NCI-H1092 (cell line): ENCODE results near the gene MLPH.

Experiments used
- DNase-seq: peaks from one replicate; lab custom pipeline; 2025; lab: John Stamatoyannopoulos, UW

MLPH gene

DNA sequence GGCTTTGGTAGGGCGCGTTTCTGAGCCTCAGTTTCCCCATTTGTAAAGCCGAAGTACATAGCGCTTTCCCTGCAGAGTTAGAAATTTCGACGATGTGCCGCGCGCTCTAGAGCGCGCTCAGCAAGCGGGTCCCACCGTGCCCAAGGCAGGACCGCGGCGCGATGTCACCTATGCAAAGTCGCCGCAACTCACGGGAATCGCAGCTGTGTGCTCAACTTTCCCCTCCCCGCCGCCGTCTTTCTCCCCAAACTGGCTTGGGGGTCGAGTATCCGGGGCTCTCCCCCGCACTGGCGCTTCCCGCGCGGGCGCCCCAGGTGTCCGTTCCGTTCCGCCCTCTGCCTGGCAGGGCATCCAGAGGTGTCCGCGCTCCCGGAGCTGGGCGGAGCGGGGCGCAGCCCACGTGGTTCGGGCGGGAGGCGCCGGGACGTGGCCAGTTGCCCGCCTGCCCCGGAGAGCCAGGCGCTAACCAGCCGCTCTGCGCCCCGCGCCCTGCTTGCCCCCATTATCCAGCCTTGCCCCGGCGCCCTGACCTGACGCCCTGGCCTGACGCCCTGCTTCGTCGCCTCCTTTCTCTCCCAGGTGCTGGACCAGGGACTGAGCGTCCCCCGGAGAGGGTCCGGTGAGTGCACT, at the start of gene MLPH:
Gene MLPH (plus strand): TSS at position 433 of the 630 bp plus-strand sequence. CDS start 6,176 bp downstream, outside the sequence.
- DNase-seq, result no peak

DNA sequence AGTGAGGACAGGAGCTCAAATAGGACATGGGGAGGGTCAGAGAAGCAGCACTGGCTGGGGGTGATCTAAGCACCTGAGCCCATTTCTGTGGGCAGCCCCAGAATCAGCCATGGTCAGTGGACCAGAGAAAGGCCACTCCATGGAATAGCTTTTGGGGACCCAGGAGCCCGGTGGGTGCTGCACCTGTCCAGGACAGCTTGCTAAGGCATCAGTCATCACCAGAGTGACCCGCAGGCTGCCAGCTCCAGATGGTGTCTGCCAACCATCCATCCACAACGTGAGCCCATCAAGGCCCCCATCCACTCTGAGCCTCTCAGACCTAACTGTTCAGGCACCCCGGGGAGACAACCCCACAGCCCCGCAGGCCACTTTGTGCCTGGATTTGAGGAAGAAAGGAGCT, 49.5 kb upstream of the MLPH start:
- DNase-seq, result no peak

DNA sequence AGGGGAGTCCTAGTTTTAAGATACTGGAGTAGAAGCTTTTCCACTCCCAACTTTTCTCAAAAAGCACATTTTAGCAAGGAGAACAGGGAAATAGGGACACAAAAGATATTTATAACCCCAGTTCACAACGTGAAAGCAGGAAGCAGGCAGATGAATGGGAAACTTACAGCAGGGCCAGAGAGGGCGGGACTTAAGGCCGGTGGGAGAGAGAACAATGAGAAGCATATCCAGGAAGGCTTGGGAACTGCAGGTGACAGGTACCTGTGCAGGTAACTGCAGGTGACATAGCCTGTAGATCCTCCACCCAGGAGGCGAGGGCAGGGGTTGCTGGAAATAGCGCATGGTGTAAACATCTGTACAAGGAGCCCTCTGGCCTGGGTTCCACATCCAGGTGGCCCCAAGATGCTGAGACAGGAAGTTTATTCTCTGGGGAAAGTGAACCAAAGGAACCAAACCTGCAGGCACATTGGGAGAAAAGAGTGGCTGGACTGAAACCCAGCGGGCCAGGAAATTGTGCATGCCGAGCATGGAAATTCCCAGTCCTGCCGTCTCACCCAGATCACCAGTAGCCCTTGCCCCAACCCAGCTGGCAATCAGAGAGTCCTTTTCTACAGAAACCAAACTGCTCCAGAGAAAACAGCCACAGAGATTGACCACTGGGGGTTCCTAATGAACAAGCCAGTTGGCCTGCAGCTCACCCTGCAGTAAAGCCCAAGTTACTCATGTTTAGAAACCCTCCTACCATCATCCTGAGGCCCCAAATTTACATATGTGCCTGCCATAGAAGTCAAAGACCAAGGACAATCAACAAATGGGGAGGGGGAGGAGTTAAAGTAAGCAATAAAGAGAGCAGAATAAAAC, 48.7 kb upstream of the MLPH start:
- peak; percentile 13 for DNase-seq

DNA sequence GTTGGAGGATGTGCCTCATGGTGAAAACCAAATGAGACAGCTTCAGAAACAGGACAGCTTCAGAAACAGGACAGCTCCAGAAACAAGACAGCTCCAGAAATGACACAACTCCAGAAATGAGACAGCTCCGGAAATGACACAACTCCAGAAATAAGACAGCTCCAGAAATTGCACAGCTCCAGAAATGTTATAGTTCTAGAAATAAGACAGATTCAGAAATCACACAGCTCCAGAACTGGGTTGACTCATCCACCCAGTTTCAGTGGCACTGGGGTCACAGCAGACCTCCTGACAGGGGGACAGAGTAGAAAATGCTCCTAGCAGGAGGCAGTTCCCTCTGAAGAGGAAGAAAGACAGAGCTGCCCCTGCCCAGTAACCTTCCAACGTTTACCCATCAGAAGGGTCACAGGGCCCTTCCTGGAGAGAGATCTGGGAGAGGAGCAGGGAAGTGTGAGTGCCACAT, 46.2 kb upstream of the MLPH start:
- no peak for DNase-seq

DNA sequence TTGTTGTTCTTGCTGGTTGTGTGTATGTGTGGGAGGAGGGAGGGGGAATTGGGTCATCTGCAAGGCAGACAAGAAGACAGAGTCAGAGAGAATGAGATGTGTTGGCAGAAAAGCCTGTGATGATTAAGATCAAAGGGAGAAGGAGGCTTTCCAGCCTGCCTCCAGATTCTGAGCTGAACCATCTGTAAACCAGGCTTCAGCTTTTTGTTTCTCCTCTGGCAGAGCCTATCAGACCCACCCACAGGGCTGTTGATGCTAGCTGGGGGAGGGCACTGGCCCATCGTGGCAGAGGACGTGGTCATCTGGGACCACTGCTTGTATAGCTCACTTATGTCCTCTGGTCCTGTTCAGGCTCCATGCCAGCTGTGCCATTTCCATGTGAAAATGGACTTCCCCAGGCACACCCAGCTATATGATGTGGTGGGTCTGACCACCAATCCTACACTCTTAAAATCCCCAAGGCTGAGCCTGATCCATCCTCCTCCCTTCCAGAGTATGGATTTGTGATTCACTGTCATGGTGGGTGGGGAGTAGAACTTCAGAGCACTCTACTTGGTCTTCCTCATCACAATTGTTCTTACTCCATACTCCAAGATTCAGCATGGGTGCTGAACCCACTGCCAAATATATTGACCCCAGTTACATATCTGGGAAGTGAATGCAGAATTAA, 45.3 kb upstream of the MLPH start:
- no peak for DNase-seq

GRCh38 chr2:237444071-237444470, 43.0 kb upstream of the MLPH start:
- DNase-seq, result no peak

DNA sequence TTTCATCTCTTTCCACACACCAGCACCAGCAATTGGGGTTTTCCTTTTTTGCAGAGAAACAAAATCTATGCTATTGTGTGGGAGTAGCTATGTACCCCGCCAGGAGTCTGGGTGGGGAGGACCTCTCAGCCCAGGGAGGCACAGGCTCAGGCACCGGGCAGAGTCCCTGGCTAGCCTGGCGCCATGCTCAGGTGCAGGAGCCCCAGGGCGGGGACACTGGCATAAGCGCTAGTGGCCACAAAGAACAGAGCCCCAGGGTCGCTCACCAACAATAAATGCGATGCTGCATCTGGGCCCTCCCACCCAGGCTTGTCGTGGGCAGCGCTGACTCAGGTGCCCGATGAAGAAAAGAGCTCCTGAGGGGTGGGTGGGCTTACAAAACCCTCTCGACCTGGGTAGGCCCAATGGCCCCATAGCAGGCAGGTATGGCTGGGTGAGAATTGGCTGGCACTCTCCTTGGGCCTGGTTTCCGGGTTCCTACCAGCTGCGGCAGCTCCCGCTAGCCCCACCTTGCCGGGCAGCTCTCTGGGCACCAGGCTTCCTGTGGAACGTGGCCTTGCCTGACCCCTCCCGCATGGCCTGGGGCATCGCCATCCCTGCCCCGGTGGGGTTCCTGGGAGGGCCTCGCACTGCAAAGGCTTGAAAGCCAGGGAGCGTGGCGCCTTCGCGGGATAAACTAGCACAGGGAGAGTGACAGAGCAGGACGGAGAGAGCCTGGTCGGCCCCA, 41.3 kb upstream of the MLPH start:
- no peak for DNase-seq

GRCh38 chr2:237446338-237446665, 40.7 kb upstream of the MLPH start:
- DNase-seq, result no peak

DNA sequence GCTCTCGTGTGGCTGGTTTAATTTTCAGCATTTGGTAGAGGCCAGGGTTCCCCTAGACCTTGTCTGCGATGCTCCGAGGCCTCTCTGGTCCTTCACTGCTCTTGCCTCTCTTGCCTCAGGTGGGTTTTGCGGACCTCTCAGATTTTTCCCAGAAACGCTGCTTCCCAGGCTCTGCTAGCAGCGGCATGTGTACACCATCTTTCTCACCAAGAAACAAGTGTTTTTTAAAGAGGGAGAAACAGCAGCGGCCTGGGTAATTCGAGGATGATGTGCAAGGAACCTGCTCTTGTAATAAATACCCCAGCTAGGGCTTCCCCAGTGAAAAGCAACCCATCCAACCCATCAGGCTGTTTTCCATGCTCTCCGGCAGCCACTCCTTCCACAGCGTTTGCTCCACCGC, 39.6 kb upstream of the MLPH start:
- DNase-seq, result no peak

DNA sequence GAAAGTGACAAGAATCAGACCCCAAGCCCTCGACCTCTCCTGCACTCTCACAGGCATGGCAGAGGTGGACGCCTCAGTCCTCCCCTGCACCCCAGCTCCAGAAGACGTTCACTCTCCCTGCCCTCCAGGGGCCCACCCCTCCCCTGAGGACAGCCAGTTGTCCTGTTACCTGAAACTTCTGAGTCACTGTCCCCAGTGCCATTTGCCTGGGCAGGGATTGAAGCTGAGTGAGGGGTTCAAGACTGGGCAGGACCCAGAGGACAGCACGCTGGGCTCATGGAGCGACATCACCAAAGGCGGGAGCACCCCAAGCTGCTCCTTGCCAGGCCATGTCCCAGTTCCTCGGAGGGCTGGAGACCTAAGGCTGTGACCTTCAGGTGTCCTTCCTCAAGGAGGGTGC, 38.9 kb upstream of the MLPH start:
- DNase-seq, result no peak

GRCh38 chr2:237448626-237449025, 38.4 kb upstream of the MLPH start:
- no peak for DNase-seq

DNA sequence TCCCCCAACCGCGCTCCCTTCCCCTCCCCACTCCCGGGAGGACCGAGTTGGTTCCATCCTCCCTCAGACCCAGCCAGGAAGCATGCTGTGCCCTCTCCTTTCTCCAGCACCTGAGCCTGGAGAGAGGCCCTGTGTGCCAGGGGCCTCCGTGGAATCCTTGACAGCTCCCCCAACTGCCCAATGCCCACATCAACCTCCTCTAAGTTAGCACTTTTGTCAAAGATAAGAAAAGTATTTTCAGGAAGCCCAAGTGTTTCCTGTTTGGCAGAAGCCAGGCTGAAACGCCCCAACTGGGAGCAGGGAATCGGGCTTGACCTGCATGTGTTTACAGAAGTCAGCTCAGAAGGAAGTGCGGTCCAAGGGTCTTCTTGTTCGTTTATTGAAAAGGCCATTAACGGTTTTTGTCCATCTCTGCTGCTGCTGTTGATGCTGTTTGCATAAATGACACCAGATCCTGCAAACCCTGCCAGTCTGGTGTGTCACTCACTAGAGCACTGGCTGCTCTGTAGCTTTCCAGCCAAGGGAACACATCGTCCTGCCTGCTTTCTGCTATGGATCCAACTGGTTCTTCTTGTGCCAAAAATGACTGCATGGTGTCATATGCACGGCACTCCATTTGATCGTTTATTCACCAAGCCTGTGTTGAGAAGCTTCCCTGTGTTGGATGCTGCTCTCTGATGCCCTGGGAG, 37.7 kb upstream of the MLPH start:
- no peak for DNase-seq

- no peak for DNase-seq
Observed at GRCh38 chr2:237450108-237450507, 36.9 kb upstream of the MLPH start.

DNA sequence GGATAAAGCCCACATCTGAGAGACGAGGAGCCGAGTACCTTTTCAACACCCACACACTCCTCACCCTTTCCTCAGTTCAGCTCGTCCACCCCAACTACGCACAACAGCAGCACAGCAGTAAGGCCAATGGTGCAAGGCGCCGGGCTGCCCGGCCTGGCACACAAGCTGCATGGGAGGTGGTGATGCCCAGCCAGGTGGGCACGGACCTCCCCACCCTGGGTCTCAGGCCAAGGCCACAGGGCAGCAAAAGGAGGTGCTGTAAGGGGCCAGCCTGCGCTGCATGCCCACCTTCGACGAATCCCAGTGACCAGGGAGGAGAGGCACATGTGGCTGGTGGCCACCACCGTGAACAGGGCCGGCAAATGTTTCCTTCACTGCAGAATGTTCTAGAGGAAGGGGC, 36.5 kb upstream of the MLPH start:
- no peak for DNase-seq

DNA sequence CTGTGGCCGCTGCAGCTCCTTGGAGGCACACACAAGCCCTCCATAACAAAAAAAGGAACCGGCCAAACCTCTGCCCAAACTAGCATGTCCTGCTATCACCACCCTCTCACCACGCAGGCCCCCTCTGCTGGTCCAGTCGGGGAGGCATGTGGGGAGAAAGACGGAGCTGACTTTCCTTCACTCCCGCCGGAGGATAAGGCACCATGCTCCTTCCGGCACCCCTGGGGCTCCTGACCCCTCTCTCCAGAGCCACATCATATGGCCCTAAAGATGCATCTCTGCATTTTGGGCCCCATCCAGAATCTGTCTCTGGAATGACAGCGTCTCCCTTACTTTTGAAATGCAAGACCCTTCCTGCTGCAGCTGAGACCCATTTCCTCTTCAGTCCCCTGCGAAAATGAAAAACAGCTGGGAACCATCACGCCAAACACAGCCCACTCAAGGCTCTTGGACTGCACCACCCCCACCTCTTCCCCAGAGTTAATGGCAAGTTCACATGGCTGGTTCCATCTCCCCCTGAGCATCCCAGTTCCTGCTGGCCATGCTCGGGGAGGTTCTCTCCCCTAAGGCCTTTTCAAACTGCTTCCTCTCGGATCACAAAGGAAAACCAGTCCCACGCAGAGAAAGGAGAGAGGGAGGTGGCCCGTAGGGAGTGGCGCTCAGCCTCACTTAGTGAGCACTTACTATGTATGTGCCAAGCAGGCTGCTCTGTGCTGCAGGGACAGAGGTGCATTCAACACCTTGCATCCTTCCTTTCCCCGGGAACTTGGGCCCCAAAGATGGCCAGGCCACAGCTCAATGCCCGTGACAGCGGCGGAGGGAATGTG, 35.2 kb upstream of the MLPH start:
- no peak for DNase-seq

GRCh38 chr2:237452861-237453260, 34.2 kb upstream of the MLPH start:
- DNase-seq, result no peak

DNA sequence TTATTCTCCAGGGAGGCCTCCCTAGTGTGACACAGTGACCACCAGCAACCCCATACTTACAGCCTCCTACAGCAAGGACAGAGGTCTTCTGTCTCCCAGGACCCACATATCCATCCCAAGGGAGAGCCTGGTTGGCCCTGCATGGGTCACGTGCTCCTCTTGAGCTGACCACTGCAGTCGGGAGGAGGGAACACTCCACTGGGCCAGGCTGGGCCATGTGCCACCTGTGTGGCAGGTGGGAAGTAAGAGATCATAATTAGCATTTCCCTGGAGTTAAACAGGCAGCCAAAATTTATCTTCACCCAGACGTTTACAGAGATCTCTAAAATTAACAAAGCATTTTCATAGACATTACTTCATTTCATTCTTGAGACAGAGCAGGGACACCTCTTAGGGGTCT, 33.4 kb upstream of the MLPH start:
- no peak for DNase-seq

DNA sequence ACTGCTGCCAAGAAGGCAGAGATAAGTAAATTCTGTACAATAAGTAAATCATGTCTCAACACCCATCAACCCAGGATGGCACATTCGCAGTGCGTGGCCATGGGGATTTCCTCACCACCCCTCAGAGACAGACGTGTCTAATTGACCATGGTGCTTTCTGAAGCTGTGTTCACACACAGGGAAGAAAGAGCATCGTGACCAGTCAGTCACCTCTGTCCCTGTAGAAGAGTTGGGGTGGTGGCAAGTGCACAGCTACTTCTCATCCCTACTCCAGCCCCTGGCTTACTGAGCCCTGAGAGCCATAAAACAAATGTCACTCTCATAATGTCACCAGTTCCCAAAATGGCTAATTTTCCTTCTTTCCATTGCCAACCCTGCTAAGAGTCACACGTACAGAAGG, 31.3 kb upstream of the MLPH start:
- no peak for DNase-seq

DNA sequence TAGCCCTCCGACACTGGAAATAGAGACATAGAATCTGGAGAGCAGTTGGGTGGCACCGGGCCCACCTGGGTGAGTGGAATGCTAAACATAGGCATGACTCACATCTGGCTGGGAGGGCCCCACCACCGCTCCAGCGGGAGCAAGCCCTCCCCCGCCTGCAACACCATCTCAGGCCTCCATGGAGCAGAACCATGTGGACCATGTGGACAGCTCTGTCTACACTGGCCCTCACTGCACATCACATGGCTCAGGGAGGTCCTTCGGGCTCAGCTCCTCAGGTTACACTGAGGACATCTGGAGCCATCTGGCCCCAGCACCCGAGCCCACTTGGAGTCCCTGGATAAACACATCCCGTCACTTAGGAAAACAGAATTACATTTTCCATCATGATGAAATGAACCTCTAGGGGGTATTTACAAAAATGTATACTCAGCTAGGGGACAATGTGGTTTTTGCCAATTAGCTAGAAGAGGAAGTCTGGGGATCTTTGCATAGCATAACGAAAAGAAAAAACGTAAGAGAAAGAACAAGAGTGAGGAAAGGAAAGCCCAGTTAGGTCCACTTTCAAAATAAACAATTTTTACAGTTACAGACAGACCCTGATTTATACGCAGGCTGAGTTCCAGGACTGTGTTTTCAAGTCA, 30.7 kb upstream of the MLPH start:
- DNase-seq, result peak; percentile 44

DNA sequence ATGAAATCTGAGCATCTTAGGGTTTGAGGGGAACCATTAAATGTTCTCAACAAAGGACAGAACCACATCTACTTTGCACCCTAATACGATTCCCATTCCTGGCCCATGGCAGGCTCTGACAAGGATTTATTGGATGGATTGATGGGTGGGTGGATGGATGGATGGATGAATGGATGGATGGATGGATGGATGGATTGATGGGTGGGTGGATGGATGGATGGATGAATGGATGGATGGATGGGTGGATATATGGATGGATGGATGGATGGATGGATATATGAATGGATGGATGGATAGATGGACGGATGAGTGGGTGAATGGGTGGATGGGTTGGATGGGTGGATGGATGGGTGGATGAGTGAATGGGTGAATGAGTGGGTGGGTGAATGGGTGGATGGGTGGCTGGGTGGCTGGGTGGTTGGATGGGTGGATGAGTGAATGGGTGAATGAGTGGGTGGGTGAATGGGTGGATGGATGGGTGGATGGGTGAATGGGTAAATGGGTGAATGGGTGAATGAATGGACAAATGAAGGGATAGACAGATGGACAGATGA, 29.6 kb upstream of the MLPH start:
- no peak for DNase-seq
